T47D (cell line): ENCODE results near the gene CEACAM20.
"Not testable (repeated sequence)": the region's sequence is repeated elsewhere in the genome, so short reads cannot be mapped to it uniquely, and the experiment has no call there.

ENCODE experiments used
- DNase-seq, 2 experiments: peaks; one replicate each; pipeline versions ENCODE4 v3.0.0 to v3.0.0-alpha.2; 2011 to 2012; ENCODE audit warnings: low read depth in 1 of 2, low spot score in 1 of 2
- JUND ChIP-seq: IDR thresholded peaks from 2 replicates; pipeline ENCODE4 v1.6.1; 2012; ENCODE audit warnings: low read depth
- in situ Hi-C: cut with HindIII; loops from 2 replicates; pipeline ENCODE4 v1.10.0; 2016; ENCODE audit warnings: low sequenced_read_pairs, low pct_unique_long_range_greater_than_20kb

CEACAM20 gene

GRCh38 chr19:44529536-44529935 lies at the start of gene CEACAM20:
Gene CEACAM20 (minus strand): TSS chr19:44529675. CDS start chr19:44529509, 166 bp downstream.
- DNase-seq = no peak
- in situ Hi-C loops = no loop called here
- no peak for TF ChIP-seq JUND

DNA sequence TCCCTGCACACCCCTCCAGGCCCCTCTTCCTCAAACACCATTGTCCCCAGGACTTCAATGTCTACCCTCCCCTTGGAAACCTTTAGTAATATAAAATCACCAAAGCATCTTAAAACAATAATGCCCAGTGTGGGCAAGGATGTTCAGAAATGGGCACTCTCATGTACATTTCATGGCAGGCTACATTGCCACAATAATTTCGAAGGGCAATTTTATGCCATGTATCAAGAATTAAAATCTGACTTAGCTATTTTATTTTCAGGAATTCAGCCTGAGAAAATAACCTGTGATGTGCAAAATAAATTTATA lies 48.0 kb upstream of the CEACAM20 start:
- no peak for TF ChIP-seq JUND
- DNase-seq = no peak
- in situ Hi-C loops = no loop called here

- in situ Hi-C loops = no loop called here
- TF ChIP-seq JUND = no peak
- DNase-seq = peak in 1 of 2 experiments; percentile 73
Observed at GRCh38 chr19:44576843-44577565, 47.5 kb upstream of the CEACAM20 start.

- no peak for TF ChIP-seq JUND
- in situ Hi-C loops = no loop called here
- DNase-seq = no peak
Observed at GRCh38 chr19:44575116-44575700, 45.7 kb upstream of the CEACAM20 start.

DNA sequence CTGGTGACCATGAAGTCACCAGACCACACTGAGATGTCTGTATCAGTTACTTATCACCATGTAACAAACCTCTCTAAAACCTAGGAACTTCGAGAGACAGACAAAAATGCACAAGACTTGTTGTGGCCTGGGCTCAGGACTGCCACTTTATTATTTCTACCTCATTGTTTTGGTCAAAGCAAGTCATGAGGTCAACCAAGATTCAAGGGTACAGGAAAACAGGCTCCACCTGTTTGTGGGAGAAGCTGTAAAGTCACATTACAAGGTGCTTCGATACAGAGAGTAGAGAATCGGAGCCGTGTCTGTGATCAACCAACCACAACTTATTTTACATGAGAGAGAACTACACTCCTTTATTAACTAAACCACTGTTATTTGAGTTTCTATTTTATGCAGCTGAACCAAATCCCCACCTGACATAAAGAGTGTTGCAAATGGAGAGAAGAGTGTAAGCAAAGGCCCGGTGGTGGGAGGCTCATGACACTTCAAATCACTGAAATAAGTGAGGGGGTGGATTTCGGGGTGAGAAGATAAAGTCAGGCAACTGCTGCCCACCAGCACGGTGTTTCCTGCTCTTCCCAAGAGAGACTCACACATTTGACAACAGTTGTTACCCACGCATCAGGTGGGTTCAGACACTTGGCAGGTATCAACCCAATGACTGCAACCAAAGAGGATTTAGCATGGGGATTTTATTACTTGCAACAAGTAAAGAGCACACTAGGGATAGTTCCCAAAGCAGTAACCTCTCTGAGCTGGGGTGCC lies 44.9 kb upstream of the CEACAM20 start:
- in situ Hi-C loops = no loop called here
- TF ChIP-seq JUND = no peak
- no peak for DNase-seq

GRCh38 chr19:44573627-44574026 lies 44.2 kb upstream of the CEACAM20 start:
- in situ Hi-C loops = no loop called here
- no peak for DNase-seq
- TF ChIP-seq JUND = no peak

GRCh38 chr19:44573183-44573582 lies 43.7 kb upstream of the CEACAM20 start:
- no peak for DNase-seq
- TF ChIP-seq JUND = no peak
- in situ Hi-C loops = no loop called here

- TF ChIP-seq JUND = no peak
- DNase-seq = no peak
- in situ Hi-C loops = no loop called here
Observed at GRCh38 chr19:44572581-44572900, 43.1 kb upstream of the CEACAM20 start.

DNA sequence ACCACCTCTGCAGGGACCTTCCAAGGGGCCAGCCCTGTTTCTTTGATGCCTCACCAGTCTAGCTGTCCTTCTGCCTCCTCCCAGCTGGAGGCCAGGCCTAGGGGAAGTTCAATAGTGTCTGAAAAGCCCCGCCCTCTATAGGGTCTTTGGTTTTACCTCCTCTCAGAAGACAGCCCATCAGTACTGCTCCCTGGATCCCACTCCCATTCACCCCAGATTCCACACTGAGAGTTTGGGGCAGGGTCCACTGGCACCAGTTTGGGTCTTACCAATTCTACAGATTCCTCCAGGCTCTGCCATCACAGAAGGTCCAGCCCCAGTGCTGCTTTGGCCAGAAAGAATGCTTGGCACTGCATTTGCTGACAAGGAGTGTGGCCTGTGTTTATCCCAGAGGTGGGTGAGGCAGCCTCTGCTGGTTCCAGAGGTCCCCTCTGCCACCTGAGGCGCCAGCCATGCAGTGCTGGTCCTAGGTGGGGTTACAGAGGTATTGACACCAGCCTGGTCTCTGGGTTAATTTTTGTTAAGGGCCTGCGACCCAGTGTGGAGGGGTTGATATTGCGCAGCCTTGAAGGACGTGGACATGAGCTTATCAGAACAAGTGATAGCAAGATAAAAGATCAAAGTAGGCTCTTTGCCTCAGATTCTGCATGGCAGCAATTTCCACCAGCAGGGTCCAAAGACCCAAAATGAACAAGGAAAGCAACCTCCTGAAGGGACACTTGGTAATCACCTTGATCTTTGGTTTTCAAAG lies 42.5 kb upstream of the CEACAM20 start:
- no peak for DNase-seq
- no peak for TF ChIP-seq JUND
- in situ Hi-C loops = no loop called here

DNA sequence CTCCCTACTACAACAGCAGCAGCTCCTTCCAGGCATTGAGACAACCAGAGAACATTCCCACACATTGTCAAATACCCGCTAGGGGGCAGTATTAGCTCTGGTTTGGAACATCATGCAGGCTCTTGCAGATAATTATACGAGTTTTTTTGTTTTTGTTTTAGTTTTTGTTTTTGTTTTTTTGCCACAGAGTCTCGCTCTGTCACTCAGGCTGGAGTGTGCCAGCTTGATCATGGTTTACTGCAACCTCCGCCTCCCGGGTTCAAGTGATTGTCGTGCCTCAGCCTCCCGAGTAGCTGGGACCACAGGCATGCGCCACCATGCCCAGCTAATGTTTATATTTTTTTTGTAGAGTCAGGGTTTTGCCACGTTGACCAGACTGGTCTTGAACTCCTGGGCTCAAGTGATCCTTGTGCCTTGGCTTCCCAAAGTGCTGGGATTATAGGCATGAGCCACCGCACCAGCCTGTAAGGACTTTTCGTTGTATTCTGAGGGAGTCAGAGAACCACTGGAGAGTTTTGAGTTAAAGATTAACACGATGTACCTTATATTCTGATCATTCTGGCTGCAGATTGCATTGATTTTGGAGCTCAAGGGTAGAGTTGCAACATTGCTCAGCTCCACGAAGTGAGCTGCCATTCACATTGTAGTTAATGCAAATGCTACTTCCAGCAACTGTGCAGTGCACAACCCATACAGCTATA lies 41.7 kb upstream of the CEACAM20 start:
- peak; percentile 38 to 82 for DNase-seq
- TF ChIP-seq JUND = no peak
- in situ Hi-C loops = no loop called here

- no peak for TF ChIP-seq JUND
- in situ Hi-C loops = no loop called here
- no peak for DNase-seq
Observed at GRCh38 chr19:44570603-44570983, 41.1 kb upstream of the CEACAM20 start.

DNA sequence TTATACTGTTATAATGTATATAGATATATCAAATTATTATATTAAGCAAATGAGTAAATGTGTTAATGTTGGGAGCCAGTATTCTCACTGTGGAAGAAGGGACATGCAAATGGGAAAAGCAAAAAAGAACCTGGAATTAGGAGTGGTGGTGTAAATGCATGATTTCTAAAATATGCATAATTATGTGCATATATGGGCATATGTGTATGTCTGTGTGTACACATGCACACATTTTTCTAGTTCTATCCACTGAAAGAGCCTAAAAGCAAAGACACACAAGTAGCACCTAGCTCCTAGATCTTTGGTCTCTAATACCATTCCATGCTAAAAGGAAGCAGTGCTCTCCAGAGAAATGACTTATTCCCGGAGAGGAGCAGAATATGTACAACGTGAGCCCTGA lies 38.3 kb upstream of the CEACAM20 start:
- in situ Hi-C loops = no loop called here
- no peak for TF ChIP-seq JUND
- no peak for DNase-seq

GRCh38 chr19:44566984-44567383 lies 37.5 kb upstream of the CEACAM20 start:
- no peak for DNase-seq
- TF ChIP-seq JUND = no peak
- in situ Hi-C loops = no loop called here

GRCh38 chr19:44563086-44563655 lies 33.7 kb upstream of the CEACAM20 start:
- in situ Hi-C loops, DNase-seq: not testable (repeated sequence)
